MCF 10A (cell line): ENCODE data around the gene SLC25A22. TPM values are rescaled to one million over a fixed set of nuclear protein-coding genes. Genes with fewer than 3 reads are reported as not detected.

Experiments used
- BruUV-seq: library from RNA; stranded (reverse); fragments of 400-500 nt; replicated peaks from 2 replicates; lab custom pipeline; 2021; lab: Mats Ljungman, UMichigan
- CTCF ChIA-PET: fragments of 300-600 bp; sonication (Branson Sonifier 250); formaldehyde crosslinking; extraction: SDS; loops from one replicate; lab custom pipeline; 2021; ENCODE audit warnings: antibody characterized with exemption, inconsistent platforms; lab: Yijun Ruan, JAX
- POLR2A ChIA-PET: fragments of 300-600, 350-650 bp; sonication (Branson Sonifier 250); formaldehyde crosslinking; extraction: SDS; loops from one replicate; lab custom pipeline; 2020; ENCODE audit warnings: antibody characterized with exemption, inconsistent platforms; lab: Yijun Ruan, JAX
- DNase-seq: peaks from one replicate; pipeline ENCODE4 v3.0.0-alpha.2; 2018; ENCODE audit not compliant: unreplicated experiment
- H3K27ac Mint-ChIP-seq: one replicate; pipeline ENCODE4 v1.8.0; 2022; ENCODE audit warnings: mild to moderate bottlenecking, low read depth, mixed read lengths; ENCODE audit not compliant: unreplicated experiment
- H3K27me3 Mint-ChIP-seq: one replicate; pipeline ENCODE4 v1.8.0; 2022; ENCODE audit warnings: mixed read lengths; ENCODE audit not compliant: insufficient read depth, unreplicated experiment
- H3K36me3 Mint-ChIP-seq: one replicate; pipeline ENCODE4 v1.8.0; 2022; ENCODE audit warnings: mild to moderate bottlenecking, moderate library complexity, mixed read lengths; ENCODE audit not compliant: insufficient read depth, unreplicated experiment
- H3K4me1 Mint-ChIP-seq: one replicate; pipeline ENCODE4 v1.8.0; 2022; ENCODE audit warnings: mixed read lengths; ENCODE audit not compliant: insufficient read depth, unreplicated experiment
- H3K4me3 Mint-ChIP-seq: one replicate; pipeline ENCODE4 v1.8.0; 2022; ENCODE audit warnings: mild to moderate bottlenecking, moderate library complexity, mixed read lengths; ENCODE audit not compliant: unreplicated experiment
- H3K9me3 Mint-ChIP-seq: one replicate; pipeline ENCODE4 v1.8.0; 2022; ENCODE audit warnings: mixed read lengths; ENCODE audit not compliant: unreplicated experiment
- intact Hi-C: fragments of 100-400 bp; cut with micrococcal nuclease; formaldehyde crosslinking; loops from 2 replicates; pipeline ENCODE4 v1.14.1; 2022
- total RNA-seq: library from RNA; stranded (reverse); gene quantifications from 2 replicates; pipeline ENCODE4 v1.2.3, GENCODE V29; 2022
- TF ChIP-seq, protein P1 (sequence below): fragments of 200-600 bp; IDR thresholded peaks from one replicate; pipeline ENCODE4 v1.8.0; 2022; ENCODE audit warnings: antibody characterized with exemption, mild to moderate bottlenecking; ENCODE audit not compliant: unreplicated experiment

SLC25A22 gene
- total RNA-seq, 1 experiment from 2014 or later, result 34.0 TPM

DNA sequence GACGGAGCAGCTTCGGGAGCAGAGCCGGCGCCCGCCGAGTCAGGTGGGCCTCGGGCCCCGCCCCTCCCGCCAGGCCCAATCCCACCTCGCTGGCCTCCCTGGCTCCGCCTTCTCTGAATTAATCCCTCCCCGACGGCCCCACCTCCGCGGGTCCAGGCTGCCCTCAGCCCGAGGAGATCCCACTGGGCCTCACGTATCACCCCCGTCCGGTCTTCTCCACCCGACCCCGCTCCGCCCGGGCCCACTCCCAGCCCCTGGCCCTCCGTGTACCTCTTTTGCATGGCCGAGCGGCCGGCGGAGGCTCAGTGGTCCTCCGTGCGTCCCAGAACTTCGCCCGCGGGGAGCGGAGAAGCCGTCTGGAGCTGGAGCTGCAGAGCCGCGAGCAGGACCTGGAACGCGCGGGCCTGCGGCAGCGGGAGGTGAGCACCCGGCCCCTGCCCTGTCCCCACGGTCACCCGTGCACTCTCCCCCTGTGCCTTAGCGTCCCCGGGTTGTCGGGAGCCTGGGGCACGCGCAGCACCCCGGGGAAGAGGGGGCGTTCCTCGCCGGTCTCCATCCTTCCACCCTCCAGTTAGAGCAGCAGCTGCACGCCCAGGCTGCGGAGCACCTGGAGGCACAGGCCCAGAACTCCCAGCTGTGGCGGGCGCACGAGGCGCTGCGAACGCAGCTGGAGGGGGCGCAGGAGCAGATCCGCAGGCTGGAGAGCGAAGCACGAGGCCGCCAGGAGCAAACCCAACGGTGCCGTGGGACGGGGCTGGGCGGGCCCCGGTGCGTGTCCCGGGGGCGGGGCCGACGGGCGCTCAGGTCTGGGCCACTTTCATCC lies 32.4 kb upstream of the SLC25A22 start:
- Mint-ChIP-seq H3K4me1 (peaks cover 17% of the 10 kb centered on the region), H3K9me3 (no peaks in the 10 kb centered on the region), H3K36me3 (peaks cover 24% of the 10 kb centered on the region), H3K4me3 (no peak overlapping the region), H3K27ac (no peak overlapping the region), H3K27me3 (no peaks in the 10 kb centered on the region)
- no TSS peak for BruUV-seq
- ChIA-PET CTCF (no interaction called here), POLR2A (interaction anchor here (0.7 to 11.4 kb wide), 5 partner anchors 12 to 205 kb away, joined by 3 to 274 read pairs (median 5); partner anchors contain the start of genes PNPLA2, POLR2L, RPLP2 and TSPAN4)
- intact Hi-C loops, result no loop called here
- no peak for DNase-seq
- TF ChIP-seq, protein P1, sequence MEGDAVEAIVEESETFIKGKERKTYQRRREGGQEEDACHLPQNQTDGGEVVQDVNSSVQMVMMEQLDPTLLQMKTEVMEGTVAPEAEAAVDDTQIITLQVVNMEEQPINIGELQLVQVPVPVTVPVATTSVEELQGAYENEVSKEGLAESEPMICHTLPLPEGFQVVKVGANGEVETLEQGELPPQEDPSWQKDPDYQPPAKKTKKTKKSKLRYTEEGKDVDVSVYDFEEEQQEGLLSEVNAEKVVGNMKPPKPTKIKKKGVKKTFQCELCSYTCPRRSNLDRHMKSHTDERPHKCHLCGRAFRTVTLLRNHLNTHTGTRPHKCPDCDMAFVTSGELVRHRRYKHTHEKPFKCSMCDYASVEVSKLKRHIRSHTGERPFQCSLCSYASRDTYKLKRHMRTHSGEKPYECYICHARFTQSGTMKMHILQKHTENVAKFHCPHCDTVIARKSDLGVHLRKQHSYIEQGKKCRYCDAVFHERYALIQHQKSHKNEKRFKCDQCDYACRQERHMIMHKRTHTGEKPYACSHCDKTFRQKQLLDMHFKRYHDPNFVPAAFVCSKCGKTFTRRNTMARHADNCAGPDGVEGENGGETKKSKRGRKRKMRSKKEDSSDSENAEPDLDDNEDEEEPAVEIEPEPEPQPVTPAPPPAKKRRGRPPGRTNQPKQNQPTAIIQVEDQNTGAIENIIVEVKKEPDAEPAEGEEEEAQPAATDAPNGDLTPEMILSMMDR, result no peak

DNA sequence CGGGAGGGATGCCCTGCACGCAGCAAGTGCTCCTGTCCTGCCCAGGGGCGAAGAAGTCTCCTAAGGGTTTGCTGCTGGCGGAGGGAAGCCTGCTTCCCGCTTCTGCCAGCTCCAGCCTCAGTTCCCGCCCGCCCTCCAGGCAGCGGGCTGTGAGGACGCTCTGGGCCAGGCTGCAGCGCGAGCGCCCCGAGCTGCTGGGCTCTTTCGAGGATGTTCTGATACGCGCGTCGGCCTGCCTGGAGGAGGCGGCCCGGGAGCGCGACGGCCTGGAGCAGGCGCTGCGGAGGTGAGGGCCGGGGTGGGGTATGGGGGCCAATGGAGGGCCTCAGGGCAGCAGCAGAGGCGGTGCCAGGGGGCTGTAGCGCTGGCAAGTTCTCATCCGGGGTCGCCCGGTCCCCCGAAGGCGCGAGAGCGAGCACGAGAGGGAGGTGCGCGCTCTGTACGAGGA lies 31.8 kb upstream of the SLC25A22 start:
- no peaks in the 10 kb centered on the region for H3K27me3 Mint-ChIP-seq
- H3K4me1 Mint-ChIP-seq, result peaks cover 17% of the 10 kb centered on the region
- H3K36me3 Mint-ChIP-seq, result peaks cover 24% of the 10 kb centered on the region
- intact Hi-C loops, result no loop called here
- ChIA-PET CTCF (no interaction called here), POLR2A (interaction anchor here (1.3 to 11.4 kb wide), 2 partner anchors 11 to 33 kb away, joined by 4 to 274 read pairs; partner anchors contain the start of gene PNPLA2)
- no TSS peak for BruUV-seq
- H3K27ac Mint-ChIP-seq, result no peak overlapping the region
- DNase-seq, result no peak
- TF ChIP-seq, protein P1, result no peak
- no peak overlapping the region for H3K4me3 Mint-ChIP-seq
- no peaks in the 10 kb centered on the region for H3K9me3 Mint-ChIP-seq

DNA sequence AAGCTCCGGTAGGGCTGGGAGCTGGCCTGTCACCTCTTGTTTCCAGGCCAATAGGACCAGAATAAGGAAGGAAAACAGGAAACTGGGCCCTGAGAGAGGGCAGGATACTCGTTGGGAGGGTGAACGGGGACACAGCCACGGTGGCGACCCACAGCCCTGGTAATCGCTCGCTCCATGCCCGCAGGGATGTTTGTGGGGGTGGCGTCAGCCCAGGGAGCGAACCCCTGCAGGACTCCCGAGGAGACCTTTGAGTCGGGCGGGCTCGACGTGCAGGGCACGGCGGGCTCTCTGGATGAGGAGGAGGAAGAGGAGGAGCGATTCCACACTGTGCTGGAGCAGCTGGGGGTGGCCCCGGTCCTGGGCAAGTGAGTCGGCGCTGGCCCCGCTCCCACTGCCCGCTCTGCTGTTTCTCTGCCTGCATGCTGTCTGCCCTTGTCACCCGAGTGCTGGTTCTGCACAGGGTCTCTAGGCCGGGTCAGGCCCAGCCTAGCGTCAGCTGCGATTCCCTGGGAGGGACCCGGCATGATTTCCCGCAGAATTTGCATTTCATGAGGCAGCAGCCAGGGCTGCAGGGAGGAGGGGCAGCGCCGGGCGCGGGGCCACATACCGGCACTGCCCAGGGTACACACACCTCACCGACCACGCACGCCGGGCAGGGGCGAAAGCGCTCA lies 31.2 kb upstream of the SLC25A22 start:
- H3K4me3 Mint-ChIP-seq, result no peak overlapping the region

More for the DNA sequence above, 31.2 kb upstream of the SLC25A22 start:
- H3K4me1 Mint-ChIP-seq, result peaks cover 16% of the 10 kb centered on the region
- no peaks in the 10 kb centered on the region for H3K27me3 Mint-ChIP-seq
- ChIA-PET POLR2A (interaction anchor here (1.0 to 11.4 kb wide), 3 partner anchors 8 to 32 kb away, joined by 3 to 274 read pairs (median 4); partner anchors contain the start of gene PNPLA2), CTCF (no interaction called here)
- intact Hi-C loops, result no loop called here
- H3K9me3 Mint-ChIP-seq, result no peaks in the 10 kb centered on the region
- no peak overlapping the region for H3K27ac Mint-ChIP-seq
- BruUV-seq, result no TSS peak
- peaks cover 20% of the 10 kb centered on the region for H3K36me3 Mint-ChIP-seq
- TF ChIP-seq, protein P1, result no peak
- DNase-seq, result no peak
